Jurkat, Clone E6-1 (cell line): ENCODE results near the gene POLR2M.

Experiments
- DNase-seq: peaks from one replicate; pipeline ENCODE4 v3.0.0-alpha.2; 2011; ENCODE audit warnings: low read depth, low spot score
- H3K4me3 ChIP-seq: 2 replicates; pipeline ENCODE4 v1.5.1; 2011; ENCODE audit warnings: mild to moderate bottlenecking, low read length, control low read depth, moderate library complexity

The POLR2M gene

GRCh38 chr15:57732526-57733331 is 26.2 kb downstream of the POLR2M start:
- DNase-seq, result peak; percentile 46

DNA sequence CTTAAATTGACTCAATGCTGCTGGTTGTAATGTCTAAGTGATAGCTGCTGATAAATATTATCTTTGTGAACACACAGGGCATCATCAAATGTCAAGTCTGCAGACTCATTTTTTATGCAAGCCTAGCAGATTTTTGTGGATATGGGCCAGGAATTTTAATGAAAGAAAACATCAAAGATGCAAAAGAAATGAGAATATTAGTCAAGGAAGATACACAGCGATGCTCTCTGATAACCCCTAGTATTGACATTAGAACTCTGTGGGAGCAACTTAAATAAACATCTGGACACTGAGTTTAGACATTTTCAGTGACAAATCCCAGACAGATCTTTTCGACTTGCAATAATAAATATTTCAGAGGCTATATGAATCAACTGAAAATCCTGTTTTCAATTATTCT is 28.3 kb downstream of the POLR2M start:
- H3K4me3 ChIP-seq, result no peak overlapping the region
- DNase-seq, result no peak

More at GRCh38 chr15:57732526-57733331, 26.2 kb downstream of the POLR2M start:
- H3K4me3 ChIP-seq, result no peak overlapping the region

- DNase-seq, result no peak
Measured at GRCh38 chr15:57735431-57735830, 28.9 kb downstream of the POLR2M start.

GRCh38 chr15:57735891-57736290 is 29.4 kb downstream of the POLR2M start:
- H3K4me3 ChIP-seq, result no peak overlapping the region
- no peak for DNase-seq

More at GRCh38 chr15:57735431-57735830, 28.9 kb downstream of the POLR2M start:
- no peak overlapping the region for H3K4me3 ChIP-seq

- no peak for DNase-seq
- no peak overlapping the region for H3K4me3 ChIP-seq
Measured at GRCh38 chr15:57736591-57736990, 30.1 kb downstream of the POLR2M start.

DNA sequence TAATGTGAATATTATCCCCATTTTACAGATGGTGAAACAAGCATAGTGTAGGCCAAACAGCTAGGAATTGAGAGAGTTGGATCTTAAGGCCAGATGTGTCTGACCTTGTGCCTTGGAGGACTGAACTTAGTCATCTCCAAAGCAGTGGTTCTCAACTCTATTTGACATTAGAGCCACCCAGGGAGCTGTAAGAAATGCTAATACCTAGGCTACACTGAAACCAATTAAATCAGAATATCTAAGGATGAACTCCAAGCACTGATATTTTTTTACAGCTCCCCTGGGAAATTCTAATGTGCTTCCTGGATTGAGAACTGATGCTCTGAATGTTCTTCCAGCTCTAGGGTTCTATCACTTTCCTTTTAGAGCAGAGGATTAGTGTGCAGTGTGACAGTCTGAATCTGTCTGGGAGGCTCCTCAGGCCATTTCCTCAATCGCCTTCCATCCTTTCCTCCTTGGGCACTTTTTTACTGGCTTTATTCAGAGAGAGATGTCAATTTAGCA is 32.3 kb downstream of the POLR2M start:
- H3K4me3 ChIP-seq, result no peak overlapping the region
- DNase-seq, result no peak

DNA sequence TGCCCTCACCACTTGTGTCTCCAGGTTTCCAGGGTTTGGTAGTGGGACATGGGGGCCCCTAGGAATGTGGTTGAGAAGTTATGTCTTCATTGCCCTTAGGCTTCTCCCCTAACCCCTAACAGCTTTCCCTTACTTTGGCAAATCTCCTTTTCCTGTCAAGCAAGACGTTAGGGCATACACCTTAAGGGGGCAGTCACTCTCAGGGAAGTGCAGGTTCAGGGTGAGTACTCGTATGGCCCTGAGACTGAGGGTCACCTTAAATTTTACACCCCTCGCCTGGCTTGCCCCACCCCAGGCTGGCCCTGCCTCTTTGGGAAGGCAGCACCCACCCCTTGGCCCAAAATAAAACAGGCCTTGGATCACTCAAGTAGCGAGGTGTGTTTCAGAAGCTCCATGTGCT is 33.5 kb downstream of the POLR2M start:
- no peak overlapping the region for H3K4me3 ChIP-seq
- DNase-seq, result no peak

DNA sequence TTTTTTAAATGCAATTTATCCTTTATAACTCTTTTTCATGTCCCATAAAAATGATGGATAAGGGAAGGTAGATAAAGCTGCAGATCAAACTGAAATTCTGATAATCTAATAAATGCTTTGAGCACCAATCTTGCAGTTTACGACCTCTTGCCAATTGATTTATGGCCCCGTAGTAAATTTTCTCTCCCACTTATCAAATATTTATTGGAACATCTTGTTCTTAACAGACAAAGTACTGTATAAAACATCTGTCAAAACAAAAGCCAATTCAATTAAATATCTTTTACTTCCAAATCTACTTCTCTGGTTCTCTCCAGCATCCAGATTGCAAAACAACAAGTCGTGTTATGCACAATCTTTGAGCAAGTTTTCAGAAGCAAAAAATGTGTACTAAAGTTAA is 34.6 kb downstream of the POLR2M start:
- no peak overlapping the region for H3K4me3 ChIP-seq
- no peak for DNase-seq

GRCh38 chr15:57743424-57743823 is 36.9 kb downstream of the POLR2M start:
- peak; percentile 35 for DNase-seq
- no peak overlapping the region for H3K4me3 ChIP-seq

DNA sequence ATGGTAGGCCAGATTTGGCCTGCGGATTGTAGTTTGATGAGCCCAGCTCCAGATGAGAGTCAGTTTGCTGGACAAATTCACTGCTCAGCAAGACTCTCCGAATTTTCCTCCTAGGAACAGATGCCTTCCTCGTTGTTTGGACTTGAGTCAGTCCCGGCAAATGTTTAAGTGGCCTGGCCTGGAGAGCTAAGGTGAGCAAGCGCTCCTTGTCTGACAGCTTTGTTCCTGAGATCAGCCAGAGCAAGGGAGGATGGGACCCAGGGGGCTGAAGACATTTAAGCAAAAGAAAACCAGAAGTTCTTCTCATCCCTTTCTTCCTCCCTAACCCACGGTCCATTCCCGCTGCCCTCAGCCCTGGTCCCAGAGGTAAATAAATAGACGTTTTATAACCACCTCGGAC is 40.3 kb downstream of the POLR2M start:
- no peak overlapping the region for H3K4me3 ChIP-seq
- no peak for DNase-seq

- H3K4me3 ChIP-seq, result no peak overlapping the region
- DNase-seq, result no peak
Measured at GRCh38 chr15:57747206-57747896, 40.8 kb downstream of the POLR2M start.

- no peak overlapping the region for H3K4me3 ChIP-seq
- peak; percentile 42 for DNase-seq
Measured at GRCh38 chr15:57751177-57751800, 44.8 kb downstream of the POLR2M start.

DNA sequence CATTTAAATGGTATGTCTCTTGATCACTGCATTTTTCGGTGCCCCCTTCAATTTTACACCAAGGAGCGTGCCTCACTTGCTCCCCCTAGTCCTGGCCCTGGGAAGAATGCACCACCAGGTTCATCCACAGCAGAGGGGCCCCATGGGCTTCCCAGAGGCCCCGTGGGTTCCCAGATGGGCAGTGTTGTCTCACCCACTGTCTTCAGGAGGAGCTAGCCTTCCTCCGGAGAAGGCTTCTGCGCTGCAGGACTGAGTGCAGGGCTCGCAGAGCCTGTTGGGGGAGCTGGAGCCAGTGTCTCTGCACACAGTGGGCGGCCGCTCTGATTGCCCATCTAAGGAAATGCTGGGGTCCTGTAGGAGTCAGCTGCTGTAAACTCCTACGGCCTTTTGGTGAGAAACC is 45.9 kb downstream of the POLR2M start:
- no peak overlapping the region for H3K4me3 ChIP-seq
- DNase-seq, result no peak

- H3K4me3 ChIP-seq, result no peak overlapping the region
- no peak for DNase-seq
Measured at GRCh38 chr15:57752840-57753239, 46.3 kb downstream of the POLR2M start.

GRCh38 chr15:57756466-57756865 is 50.0 kb downstream of the POLR2M start:
- no peak for DNase-seq
- H3K4me3 ChIP-seq, result no peak overlapping the region

DNA sequence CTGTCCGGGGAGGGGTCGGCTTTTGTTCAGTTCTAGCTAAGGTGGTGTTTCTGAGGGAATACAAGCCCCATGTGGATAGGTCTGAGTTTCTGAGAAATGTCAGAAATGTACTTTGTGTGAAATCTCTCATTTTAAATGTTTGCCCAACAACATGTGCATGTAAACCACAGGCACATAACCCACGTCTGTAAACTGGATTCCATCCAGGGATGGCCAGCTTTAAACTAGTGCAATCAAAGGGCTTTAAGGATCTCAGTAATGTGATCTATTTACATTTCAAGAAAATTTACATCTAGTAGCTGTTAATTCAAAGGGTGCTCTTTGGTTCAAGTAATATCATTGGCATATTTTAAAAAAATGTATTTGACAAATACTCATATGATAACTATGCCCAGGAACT is 52.0 kb downstream of the POLR2M start:
- no peak overlapping the region for H3K4me3 ChIP-seq
- DNase-seq, result no peak

GRCh38 chr15:57761562-57761961 is 55.0 kb downstream of the POLR2M start:
- H3K4me3 ChIP-seq, result no peak overlapping the region
- DNase-seq, result no peak

DNA sequence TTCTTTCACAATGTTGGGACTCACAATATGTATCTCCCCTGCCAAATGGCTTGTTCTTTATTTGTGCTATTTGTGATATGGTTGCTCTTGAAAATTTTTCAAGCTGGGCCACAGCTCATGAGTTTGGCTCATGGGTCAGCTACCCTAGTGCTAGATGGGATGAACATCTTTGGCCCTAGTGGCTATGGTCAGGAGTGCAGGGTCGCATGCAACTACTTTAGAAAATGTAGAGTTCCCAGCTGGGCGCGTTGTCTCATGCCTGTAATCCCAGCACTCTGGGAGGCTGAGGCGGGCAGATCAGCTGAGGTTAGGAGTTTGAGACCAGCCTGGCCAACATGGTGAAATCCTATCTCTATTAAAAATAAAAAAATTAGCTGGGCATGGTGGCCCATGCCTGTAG is 55.8 kb downstream of the POLR2M start:
- no peak for DNase-seq

DNA sequence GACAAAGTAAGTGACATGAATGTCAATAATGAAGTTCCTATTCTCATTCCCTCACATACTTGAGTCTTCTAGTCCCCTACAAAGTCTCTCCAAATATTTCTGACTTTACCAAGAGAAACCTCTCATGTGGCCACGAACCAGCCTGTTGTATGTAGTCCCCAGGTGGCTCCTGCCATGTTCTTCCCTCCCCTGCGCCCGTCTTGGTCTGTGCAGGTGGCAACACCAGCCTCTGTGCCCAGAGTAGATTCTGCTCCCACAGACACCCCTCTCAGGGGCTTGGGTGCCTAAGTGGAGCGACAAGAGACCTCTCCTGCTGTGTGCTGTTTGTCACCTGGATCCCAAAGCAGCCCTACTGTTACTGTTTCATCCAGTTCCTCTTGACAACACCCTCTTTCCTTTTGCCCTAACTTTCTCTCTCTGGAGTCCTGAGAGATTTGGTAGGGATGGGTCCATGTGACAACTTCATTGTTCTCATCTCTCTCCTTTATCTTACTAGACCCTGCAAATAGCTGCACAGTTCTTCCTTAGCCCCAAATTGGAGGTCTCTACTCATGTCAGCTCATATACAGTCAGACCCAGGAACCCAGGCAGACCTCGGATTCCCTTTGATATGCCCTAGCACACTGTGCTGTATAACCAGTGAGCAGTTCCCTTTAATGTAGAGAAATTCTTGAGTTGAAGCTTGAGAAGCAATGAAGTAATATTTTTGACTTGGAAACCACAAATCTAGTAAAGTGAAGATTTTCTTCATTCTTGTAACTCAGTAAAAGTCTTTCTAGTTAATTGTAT is 56.9 kb downstream of the POLR2M start:
- H3K4me3 ChIP-seq, result no peak overlapping the region

More for the DNA sequence above, 55.8 kb downstream of the POLR2M start:
- H3K4me3 ChIP-seq, result no peak overlapping the region

More for the DNA sequence above, 56.9 kb downstream of the POLR2M start:
- DNase-seq, result peak; percentile 54
